SK-N-MC (cell line): ENCODE results near the gene MYL10.
"Not testable (repeated sequence)": the region's sequence is repeated elsewhere in the genome, so short reads cannot be mapped to it uniquely, and the experiment has no call there.

Experiments used
- DNase-seq: peaks from one replicate; pipeline ENCODE4 v3.0.0-alpha.2; 2011; ENCODE audit warnings: low read depth, low spot score
- H3K27ac ChIP-seq: fragments of 200-600 bp; sonication (generic); 2 replicates; pipeline ENCODE4 v1.5.1; 2016; ENCODE audit warnings: mixed run types
- H3K36me3 ChIP-seq: fragments of 200-600 bp; sonication (generic); 2 replicates; pipeline ENCODE4 v1.6.1; 2017; ENCODE audit warnings: antibody characterized with exemption, low read length, mixed read lengths; ENCODE audit not compliant: insufficient read depth
- H3K4me3 ChIP-seq: fragments of 200-600 bp; sonication (generic); 2 replicates; pipeline ENCODE4 v1.5.1; 2016
- H3K9ac ChIP-seq: fragments of 200-600 bp; sonication (generic); 2 replicates; pipeline ENCODE4 v1.8.0; 2017; ENCODE audit warnings: mixed run types, mixed read lengths; ENCODE audit not compliant: insufficient read length
- H3K9me3 ChIP-seq: fragments of 200-600 bp; sonication (generic); 2 replicates; pipeline ENCODE4 v1.6.1; 2017; ENCODE audit warnings: low read depth, mild to moderate bottlenecking, antibody characterized with exemption, low read length, moderate library complexity, mixed read lengths
- EZH2 ChIP-seq: fragments of 200-600 bp; sonication (generic); IDR thresholded peaks from one replicate; pipeline ENCODE4 v1.6.1; 2017; ENCODE audit warnings: antibody characterized with exemption
- FOXP2 ChIP-seq: optimal IDR thresholded peaks from 2 replicates; pipeline ENCODE3; 2011; ENCODE audit warnings: mild to moderate bottlenecking, moderate library complexity; ENCODE audit not compliant: insufficient read depth; ENCODE audit errors: extremely low read length, control extremely low read depth
- POLR2AphosphoS5 ChIP-seq: IDR thresholded peaks from 2 replicates; pipeline ENCODE4 v1.6.1; 2012; ENCODE audit warnings: mild to moderate bottlenecking, low read depth, low read length, borderline replicate concordance

The MYL10 gene

GRCh38 chr7:101664893-101665471 lies 35.9 kb upstream of the MYL10 start:
- DNase-seq: no peak
- Histone ChIP-seq H3K9ac (no peak overlapping the region), H3K27ac (no peak overlapping the region), H3K36me3 (no peaks in the 10 kb centered on the region), H3K9me3 (no peaks in the 10 kb centered on the region), H3K4me3 (no peak overlapping the region)
- TF ChIP-seq POLR2AphosphoS5 (no peak), EZH2 (no peak), FOXP2 (no peak)

DNA sequence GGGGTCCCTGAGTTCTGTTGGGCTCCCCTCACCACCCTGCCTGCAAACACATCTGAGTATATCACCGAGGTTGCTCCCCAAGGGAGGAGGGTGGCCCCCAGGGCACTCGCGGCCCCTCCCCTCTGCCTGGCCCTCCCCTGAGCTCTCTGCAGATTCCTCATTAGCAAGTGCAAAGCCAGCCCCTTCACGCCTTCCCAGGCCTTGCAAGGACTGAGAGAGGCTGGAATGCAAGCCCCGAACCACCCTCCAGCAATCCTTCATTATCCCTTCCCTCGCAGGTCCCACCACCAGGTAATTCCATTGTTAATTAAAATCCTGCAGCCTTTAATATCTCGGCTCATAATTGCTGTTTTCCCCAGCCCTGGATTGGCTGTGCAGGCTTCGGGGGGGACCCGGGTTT lies 35.3 kb upstream of the MYL10 start:
- H3K27ac ChIP-seq: no peak overlapping the region
- H3K36me3 ChIP-seq: no peaks in the 10 kb centered on the region
- H3K9me3 ChIP-seq: no peaks in the 10 kb centered on the region
- no peak for DNase-seq
- no peak for TF ChIP-seq FOXP2
- no peak for TF ChIP-seq POLR2AphosphoS5
- TF ChIP-seq EZH2: no peak
- no peak overlapping the region for H3K9ac ChIP-seq
- H3K4me3 ChIP-seq: no peak overlapping the region

DNA sequence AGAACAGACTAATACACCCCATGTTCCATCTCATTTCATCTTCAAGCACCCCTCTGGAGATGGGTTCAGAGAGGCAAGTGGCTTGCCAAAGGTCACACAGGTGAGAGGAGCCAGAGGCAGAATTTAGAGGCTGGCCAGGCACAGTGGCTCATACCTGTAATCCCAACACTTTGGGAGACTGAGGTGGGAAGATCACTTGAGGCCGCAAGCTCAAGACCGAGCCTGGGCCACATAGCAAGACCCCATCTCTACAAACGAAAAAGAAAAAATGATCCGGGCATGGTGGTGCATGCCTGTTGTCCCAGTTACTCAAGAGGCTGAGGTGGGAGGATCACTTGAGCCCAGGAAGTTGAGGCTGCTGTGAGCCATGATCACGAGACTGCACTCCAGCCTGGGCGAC lies 34.7 kb upstream of the MYL10 start:
- Histone ChIP-seq H3K9ac (no peak overlapping the region), H3K36me3 (no peaks in the 10 kb centered on the region), H3K27ac (no peak overlapping the region), H3K4me3 (no peak overlapping the region), H3K9me3 (no peaks in the 10 kb centered on the region)
- TF ChIP-seq EZH2 (no peak), FOXP2 (no peak), POLR2AphosphoS5 (no peak)
- no peak for DNase-seq

DNA sequence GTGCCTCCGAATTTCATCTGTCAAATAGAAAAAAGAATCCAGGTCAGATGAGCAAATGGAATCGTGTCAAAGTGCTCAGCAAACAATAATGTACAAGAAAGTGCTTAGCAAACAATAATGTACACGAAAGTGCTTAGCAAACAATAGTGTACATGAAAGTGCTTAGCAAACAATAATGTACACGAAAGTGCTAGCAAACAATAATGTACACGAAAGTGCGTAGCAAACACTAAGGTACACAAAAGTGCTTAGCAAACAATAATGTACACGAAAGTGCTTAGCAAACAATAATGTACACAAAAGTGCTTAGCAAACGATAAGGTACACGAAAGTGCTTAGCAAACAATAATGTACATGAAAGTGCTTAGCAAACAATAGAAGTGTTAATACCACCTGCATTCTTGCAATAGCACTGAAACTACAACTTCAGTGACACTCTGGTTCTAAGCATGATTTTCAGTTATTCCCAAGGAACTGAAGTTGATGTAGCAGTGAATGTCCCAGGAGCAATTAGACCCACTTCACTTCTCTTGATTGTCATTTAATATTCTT lies 33.4 kb upstream of the MYL10 start:
- Histone ChIP-seq H3K36me3 (no peaks in the 10 kb centered on the region), H3K4me3 (no peak overlapping the region), H3K9ac (no peak overlapping the region), H3K9me3 (no peaks in the 10 kb centered on the region), H3K27ac (no peak overlapping the region)
- TF ChIP-seq POLR2AphosphoS5 (no peak), EZH2 (no peak), FOXP2 (no peak)
- no peak for DNase-seq

DNA sequence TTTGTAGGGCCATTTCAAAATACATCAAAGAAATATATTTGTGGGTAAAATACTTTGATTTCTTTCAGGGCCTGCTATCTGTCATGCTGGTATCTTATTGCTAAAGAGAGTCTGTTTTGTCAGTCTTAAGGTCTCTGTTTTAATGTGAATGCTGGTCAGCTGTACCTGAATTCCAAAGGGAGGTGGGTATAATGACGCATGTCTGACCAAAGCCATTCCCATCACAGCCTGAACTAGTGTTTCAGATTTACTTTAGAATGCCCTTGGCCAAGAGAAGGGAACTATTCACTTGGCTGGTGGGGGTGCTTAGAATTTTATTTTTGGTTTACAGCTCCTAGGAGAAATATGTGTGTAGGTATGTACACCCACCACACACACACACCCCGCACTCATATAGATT lies 30.6 kb upstream of the MYL10 start:
- no peak for TF ChIP-seq POLR2AphosphoS5
- no peak for TF ChIP-seq FOXP2
- no peak for TF ChIP-seq EZH2
- no peaks in the 10 kb centered on the region for H3K36me3 ChIP-seq
- no peak for DNase-seq
- H3K27ac ChIP-seq: no peak overlapping the region
- no peak overlapping the region for H3K4me3 ChIP-seq
- H3K9ac ChIP-seq: no peak overlapping the region
- no peaks in the 10 kb centered on the region for H3K9me3 ChIP-seq

DNA sequence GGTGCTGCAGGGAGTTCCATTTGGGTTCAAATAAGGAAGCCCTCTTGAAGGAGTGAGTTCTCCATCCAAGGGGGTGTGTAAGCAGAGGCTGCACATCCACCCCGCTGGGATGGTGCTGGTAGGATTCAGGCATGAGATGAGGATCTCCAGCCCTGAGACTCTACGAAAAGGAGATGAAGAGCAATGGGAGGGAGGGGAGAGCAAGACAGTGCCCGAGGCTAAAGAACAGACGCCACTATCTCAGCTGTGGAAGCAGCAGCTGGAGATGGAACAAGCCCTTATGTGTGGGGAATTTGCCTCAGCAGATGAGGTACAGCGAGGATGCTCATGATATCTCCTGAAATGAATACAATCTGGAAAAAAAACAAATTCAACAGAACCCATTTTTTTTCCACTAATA lies 28.1 kb upstream of the MYL10 start:
- TF ChIP-seq FOXP2 (no peak), EZH2 (no peak), POLR2AphosphoS5 (no peak)

DNA sequence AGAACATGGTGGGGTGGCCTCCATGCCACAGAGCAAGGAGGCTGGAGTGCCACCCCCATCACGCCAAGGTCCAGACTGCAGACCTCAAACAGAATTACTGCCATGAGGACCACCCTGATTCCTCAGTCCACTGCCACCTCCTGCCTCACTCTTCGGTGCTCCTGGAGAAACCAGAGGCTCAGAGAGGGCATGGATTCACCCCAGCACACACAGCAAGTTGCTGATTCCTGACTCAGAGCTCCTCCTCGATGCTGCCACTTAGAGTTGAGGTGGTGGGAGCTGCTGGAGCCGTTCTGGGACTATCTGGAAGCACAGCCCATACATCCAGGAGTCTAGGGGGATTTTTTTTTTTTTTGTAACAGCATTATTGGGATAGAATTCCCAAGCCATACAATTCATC lies 22.0 kb upstream of the MYL10 start:
- TF ChIP-seq EZH2: no peak
- TF ChIP-seq POLR2AphosphoS5: no peak
- TF ChIP-seq FOXP2: no peak
- Histone ChIP-seq H3K27ac (no peak overlapping the region), H3K36me3 (no peaks in the 10 kb centered on the region), H3K9me3 (no peaks in the 10 kb centered on the region), H3K4me3 (no peak overlapping the region), H3K9ac (no peak overlapping the region)
- DNase-seq: no peak

More for the DNA sequence above, 28.1 kb upstream of the MYL10 start:
- DNase-seq: no peak
- no peak overlapping the region for H3K9ac ChIP-seq
- no peak overlapping the region for H3K27ac ChIP-seq
- no peak overlapping the region for H3K4me3 ChIP-seq
- no peaks in the 10 kb centered on the region for H3K36me3 ChIP-seq
- no peaks in the 10 kb centered on the region for H3K9me3 ChIP-seq

DNA sequence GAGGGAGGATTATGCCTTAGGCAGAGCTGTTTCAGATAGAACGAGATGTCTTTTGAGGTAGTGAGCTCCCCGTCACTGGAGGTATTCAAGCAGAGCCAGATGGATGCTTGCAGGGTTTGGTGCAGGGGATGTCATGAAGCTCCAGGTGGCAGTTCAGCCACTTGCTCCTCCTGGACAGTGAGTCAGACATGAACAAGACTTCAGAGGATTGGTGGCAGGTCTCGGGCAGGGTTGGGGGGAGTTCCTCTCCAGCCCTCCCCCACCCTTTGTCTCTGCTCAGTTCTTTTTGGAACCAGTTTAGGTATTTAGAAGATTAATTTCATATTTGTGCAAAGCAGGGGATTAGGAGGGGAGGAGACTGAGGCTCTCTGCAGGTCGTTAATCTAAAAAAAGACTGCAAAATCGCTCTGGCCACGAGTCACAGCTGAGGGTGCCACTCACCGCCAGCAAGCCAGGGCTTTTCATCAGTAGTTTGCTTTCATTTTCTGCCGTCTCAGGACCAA lies 21.5 kb upstream of the MYL10 start:
- H3K27ac ChIP-seq: no peak overlapping the region
- no peaks in the 10 kb centered on the region for H3K9me3 ChIP-seq
- TF ChIP-seq POLR2AphosphoS5: no peak
- no peak for TF ChIP-seq EZH2
- TF ChIP-seq FOXP2: no peak

GRCh38 chr7:101647876-101648275 lies 18.8 kb upstream of the MYL10 start:
- H3K4me3 ChIP-seq, H3K27ac ChIP-seq, H3K36me3 ChIP-seq, H3K9ac ChIP-seq, DNase-seq, H3K9me3 ChIP-seq: not testable (repeated sequence)

More for the DNA sequence above, 21.5 kb upstream of the MYL10 start:
- Histone ChIP-seq H3K36me3 (no peaks in the 10 kb centered on the region), H3K4me3 (no peak overlapping the region), H3K9ac (no peak overlapping the region)
- no peak for DNase-seq
